ENCODE measurements around the gene C6orf120. TPM values are rescaled to one million over a fixed set of nuclear protein-coding genes. Genes with fewer than 3 reads are reported as not detected.
"Not testable (repeated sequence)": the region's sequence is repeated elsewhere in the genome, so short reads cannot be mapped to it uniquely, and the experiment has no call there.

Gene C6orf120
- total RNA-seq, 1 donor from 2014 or later, result 42.9 TPM

GRCh38 chr6:169685860-169686259, 16.1 kb upstream of the C6orf120 start:
- H3K27me3 ChIP-seq (ENCODE audit: control insufficient read depth, insufficient read depth, low read length), result no peaks in the 10 kb centered on the region
- no peak for DNase-seq (ENCODE audit: low read depth)
- no peak for TF ChIP-seq CTCF (IDR thresholded peaks at IDR 0.05; ENCODE audit: insufficient read depth, low read length, poor library complexity, severe bottlenecking)
- H3K4me3 ChIP-seq (ENCODE audit: low read depth, low read length), result no peak overlapping the region
- H3K36me3 ChIP-seq (ENCODE audit: control insufficient read depth, insufficient read depth, low read length), result no peaks in the 10 kb centered on the region

DNA sequence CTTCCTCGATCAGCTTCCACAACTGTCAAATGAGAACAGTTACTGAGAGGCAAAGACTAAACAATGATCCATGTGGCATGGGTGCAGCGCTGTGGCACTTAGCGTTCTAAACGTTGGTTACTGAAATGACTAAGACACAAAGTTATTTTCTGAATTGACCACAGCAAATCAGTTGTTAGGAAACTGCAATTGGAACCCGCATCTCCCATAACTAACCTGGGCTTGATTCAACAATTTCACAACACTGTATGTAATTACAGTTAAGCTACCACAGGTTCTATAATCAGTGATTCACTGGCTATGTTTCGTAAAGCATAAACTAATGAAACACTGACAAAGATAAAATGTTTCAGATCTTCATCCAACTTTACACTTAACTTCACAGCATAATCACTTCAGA, 12.6 kb upstream of the C6orf120 start:
- Histone ChIP-seq H3K4me3 (ENCODE audit: low read depth, low read length) (no peak overlapping the region), H3K36me3 (ENCODE audit: control insufficient read depth, insufficient read depth, low read length) (no peaks in the 10 kb centered on the region), H3K27me3 (ENCODE audit: control insufficient read depth, insufficient read depth, low read length) (no peaks in the 10 kb centered on the region)
- no peak for DNase-seq (ENCODE audit: low read depth)
- no peak for TF ChIP-seq CTCF (IDR thresholded peaks at IDR 0.05; ENCODE audit: insufficient read depth, low read length, poor library complexity, severe bottlenecking)

DNA sequence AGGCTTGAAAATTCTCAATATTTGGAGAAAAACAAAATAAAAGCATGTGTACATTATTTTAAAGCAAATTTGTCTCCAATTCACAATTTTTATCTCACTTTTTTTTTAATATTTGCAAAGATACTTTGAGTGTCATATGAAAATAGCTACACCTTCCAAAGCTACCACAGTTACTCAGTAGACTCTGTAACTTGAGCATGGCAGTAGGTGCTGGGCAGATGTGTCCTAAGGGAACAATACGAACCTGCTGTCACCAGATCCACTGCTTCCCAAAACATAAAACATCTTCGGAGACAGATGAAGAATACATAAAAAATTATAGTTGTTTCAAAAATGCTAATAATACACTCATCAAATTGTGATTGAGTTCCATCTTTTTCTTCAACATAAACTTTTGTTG, 10.7 kb upstream of the C6orf120 start:
- Histone ChIP-seq H3K4me3 (ENCODE audit: low read depth, low read length) (no peak overlapping the region), H3K27me3 (ENCODE audit: control insufficient read depth, insufficient read depth, low read length) (no peaks in the 10 kb centered on the region), H3K36me3 (ENCODE audit: control insufficient read depth, insufficient read depth, low read length) (no peaks in the 10 kb centered on the region)
- no peak for TF ChIP-seq CTCF (IDR thresholded peaks at IDR 0.05; ENCODE audit: insufficient read depth, low read length, poor library complexity, severe bottlenecking)
- no peak for DNase-seq (ENCODE audit: low read depth)

- DNase-seq (ENCODE audit: low read depth), result no peak
- Histone ChIP-seq H3K27me3 (ENCODE audit: control insufficient read depth, insufficient read depth, low read length) (no peaks in the 10 kb centered on the region), H3K36me3 (ENCODE audit: control insufficient read depth, insufficient read depth, low read length) (no peaks in the 10 kb centered on the region), H3K4me3 (ENCODE audit: low read depth, low read length) (no peak overlapping the region)
- no peak for TF ChIP-seq CTCF (IDR thresholded peaks at IDR 0.05; ENCODE audit: insufficient read depth, low read length, poor library complexity, severe bottlenecking)
These were observed 9.4 kb upstream of the C6orf120 start for GRCh38 chr6:169692516-169692915.

- DNase-seq (ENCODE audit: low read depth), result no peak
- H3K27me3 ChIP-seq (ENCODE audit: control insufficient read depth, insufficient read depth, low read length), result no peaks in the 10 kb centered on the region
- H3K36me3 ChIP-seq (ENCODE audit: control insufficient read depth, insufficient read depth, low read length), result no peaks in the 10 kb centered on the region
- TF ChIP-seq CTCF (IDR thresholded peaks at IDR 0.05; ENCODE audit: insufficient read depth, low read length, poor library complexity, severe bottlenecking), result no peak
- no peak overlapping the region for H3K4me3 ChIP-seq (ENCODE audit: low read depth, low read length)
These were observed 6.8 kb upstream of the C6orf120 start for GRCh38 chr6:169695131-169695530.

DNA sequence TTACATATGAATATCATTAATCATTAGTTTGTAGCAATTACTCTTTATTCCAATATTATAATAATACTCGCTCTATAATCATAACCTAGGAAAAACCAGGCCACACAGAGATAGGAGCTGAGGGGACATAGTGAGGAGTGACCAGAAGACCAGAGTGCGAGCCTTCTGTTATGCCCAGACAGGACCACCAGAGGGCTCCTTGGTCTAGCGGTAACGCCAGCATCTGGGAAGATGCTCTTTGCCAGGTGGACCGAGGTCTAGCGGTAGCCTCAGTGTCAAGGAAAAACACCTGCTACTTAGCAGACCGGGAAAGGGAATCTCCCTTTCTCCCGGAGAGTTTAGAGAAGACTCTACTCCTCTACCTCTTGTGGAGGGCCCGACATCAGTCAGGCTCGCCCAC, 4.8 kb upstream of the C6orf120 start:
- H3K4me3 ChIP-seq (ENCODE audit: low read depth, low read length); H3K27me3 ChIP-seq (ENCODE audit: control insufficient read depth, insufficient read depth, low read length); H3K36me3 ChIP-seq (ENCODE audit: control insufficient read depth, insufficient read depth, low read length); DNase-seq (ENCODE audit: low read depth): not testable (repeated sequence)
- peak; percentile 19 for TF ChIP-seq CTCF (IDR thresholded peaks at IDR 0.05; ENCODE audit: insufficient read depth, low read length, poor library complexity, severe bottlenecking)
